Hindlimb muscle (tissue), 1 donor: ENCODE measurements around the gene PEPD. TPM values are rescaled to one million over a fixed set of nuclear protein-coding genes. Genes with fewer than 3 reads are reported as not detected.

Source experiments
- DNase-seq: peaks from one replicate; pipeline ENCODE4 v3.0.0-alpha.2; 2013
- polyA plus RNA-seq: library from polyadenylated mRNA; unstranded; fragments of 120-200 nt; gene quantifications from one replicate; pipeline ENCODE4 v1.2.1, GENCODE V29; 2013; ENCODE audit not compliant: insufficient read length

The PEPD gene
- polyA plus RNA-seq, 1 donor = 43.4 TPM

DNA sequence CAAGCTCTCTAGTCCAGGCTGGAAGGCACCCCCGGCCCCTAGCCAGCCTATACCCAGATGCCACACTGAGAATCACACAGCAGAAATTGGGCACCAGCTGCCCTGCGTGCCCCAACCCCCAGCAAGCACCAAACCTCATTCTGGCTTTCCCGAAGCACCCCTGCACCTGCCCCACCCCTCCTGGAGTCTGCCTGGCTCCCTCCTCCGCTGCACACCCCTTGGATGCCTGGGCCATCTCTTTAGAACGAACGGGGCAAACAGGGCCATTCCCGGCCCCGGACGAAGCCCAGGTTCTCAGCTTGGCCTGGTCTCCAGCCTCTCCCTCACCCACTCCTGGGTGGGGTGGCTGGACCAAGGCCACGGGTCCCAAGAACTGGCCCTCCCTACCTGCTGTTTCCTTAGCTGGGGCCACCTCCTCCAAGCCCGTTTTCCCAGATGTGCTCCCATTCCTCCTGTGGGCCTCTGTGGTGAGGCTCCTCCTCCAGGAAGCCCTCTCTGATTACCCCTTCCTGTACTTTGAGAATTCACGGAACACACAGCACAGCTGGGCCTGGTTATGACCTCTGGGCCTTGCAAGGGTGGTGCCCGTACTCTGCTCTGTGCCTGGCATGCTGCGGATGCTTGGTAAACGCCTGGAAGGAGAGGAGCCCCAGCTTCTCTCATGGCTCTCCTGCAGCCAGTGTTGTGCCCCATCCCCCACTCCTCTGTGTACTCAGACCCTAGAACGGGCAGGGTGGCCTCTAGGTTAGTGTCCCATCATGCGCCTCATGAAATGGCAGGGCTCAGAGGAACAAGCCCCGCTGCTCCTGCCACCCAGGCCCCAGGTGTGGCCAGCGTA, 126.6 kb downstream of the PEPD start:
- DNase-seq = no peak

DNA sequence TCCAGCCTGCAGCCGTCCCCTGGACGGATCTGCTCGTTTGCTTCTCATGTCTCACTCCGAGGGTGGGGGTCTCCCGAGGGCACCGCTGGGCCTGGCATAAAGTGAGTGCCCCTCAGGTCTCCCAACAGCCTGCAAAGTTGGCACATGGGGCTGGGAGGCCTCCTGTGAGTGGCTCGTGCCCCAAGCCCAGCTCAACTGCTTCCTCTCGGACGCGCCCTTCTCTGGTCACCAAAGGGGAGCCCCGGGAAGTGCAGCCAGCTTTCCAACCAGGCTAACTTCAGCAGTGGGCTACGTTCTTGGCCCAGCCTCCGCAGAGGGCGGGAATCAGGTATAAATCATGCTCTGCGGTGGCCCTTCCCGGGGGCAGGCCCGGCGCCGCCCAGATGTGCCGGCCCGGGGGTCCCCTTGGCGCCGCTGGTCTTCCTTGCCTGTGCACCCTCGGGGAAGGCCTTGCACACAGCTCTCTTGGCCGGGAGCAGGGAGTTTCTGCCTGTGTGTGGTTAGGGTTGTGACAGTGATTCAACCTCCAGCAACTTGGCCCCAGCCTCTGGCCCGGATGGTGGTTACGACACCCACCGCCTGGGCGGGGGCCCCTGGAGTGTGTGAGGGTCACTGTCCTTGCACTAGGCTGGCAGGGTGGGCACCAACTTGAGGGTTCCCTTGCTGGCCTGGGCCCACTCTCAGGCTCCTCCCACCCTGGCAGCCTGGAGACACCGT, 127.4 kb downstream of the PEPD start:
- no peak for DNase-seq

DNA sequence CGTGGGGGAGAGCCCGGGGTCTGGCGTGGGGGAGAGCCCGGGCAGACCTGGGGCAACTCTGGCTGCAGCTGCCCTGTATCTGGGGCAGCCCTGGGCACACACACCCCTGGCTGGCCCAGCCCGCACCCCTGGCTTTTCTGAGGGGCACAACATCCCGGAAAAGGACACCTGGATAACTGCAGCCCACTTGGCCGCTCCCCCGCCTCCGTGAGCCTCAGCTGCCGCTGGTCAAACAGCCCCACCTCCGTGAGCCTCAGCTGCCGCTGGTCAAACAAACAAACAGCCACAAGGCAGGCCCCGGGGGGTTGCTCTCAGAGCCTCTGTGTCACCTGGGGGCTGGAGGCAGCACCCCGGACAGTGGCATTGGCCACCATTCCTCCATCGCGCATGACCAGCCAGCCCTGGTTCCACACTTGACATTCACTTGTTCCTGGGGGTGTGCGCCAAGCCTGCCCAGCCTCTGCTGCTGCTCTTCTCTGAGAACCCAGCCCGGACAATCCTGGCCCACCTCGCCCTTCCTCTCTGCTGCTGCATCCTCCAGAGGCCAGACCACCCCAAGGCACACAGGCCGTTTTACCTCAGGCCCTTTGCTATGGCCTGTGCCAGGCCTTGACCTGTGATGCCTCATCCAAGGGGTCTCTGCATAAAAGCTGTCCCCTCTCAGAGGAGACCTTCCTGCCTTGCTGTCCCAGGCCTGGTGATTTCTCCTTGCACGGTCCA, 128.1 kb downstream of the PEPD start:
- DNase-seq = no peak

DNA sequence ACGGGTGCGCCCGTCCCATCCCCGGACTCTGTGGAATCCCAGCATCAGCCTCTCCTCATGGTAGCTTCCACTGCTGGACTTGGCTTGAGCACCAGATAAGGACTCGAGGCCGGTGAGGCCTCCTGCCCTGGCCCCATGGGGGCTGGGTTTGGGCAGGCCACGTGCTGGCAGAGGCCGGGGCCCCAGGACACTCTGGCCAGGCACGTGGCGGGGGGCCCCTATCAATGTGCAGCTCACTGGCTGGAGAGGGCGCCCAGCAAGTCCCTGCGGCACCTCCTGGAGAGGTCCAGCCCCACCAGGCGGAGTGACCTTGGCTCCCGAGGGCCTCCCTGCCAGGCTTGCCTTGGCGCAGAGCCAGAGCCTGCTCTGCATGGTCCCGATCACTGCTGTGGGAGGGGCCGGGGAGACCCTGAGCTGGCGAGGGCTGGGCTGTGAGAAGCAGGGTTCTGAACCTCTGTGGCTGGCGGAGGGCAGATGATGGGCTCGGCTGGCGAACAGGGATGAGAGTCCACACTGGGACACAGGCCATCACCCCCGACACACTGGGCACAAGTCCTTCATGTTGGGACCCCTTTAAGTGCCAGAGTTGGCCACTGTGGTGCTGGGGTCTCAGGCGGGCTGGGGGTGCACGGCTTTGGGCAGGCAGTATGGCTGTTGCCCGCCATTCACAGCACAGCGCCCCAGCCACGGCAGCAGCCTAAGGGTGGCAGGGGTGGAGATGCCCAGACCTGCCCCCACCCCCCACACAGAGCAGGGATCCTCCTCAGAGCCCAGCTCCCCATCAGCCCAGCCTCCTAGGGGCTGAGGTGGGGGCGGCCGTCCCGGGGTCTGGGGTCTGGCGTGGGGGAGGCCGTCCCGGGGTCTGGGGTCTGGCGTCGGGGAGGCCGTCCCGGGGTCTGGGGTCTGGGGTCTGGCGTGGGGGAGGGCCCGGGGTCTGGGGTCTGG, 129.0 kb downstream of the PEPD start:
- no peak for DNase-seq

DNA sequence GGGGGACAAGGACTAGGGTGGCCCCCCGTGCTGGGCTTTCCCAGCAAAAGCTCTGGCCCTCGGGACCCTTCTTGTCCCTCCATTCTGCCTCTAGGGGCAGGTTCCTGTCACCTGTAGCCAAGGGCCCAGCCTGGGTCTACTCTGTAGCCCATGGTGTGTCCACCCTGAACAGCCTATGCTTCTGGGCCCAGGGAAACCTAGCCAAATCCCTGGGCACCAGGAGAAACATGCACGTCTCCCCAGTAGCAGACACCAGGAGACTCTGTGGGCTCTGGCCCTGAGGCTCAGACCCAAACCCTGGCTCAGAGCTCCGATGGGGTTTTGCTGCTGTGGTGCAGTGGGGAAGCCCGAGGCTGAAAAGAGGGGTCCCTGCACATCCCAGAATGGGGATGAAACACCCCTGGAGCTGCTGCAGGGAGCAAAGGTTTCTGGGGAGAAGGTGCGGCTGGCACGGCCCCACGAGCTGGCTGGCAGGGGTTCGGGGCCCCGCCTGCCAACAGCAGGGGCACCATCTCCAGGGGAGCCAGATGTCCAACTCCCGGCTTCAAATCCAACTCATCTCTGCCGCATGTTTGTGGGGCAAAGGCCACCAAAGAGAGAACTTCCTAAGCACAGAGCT, 129.9 kb downstream of the PEPD start:
- no peak for DNase-seq

DNA sequence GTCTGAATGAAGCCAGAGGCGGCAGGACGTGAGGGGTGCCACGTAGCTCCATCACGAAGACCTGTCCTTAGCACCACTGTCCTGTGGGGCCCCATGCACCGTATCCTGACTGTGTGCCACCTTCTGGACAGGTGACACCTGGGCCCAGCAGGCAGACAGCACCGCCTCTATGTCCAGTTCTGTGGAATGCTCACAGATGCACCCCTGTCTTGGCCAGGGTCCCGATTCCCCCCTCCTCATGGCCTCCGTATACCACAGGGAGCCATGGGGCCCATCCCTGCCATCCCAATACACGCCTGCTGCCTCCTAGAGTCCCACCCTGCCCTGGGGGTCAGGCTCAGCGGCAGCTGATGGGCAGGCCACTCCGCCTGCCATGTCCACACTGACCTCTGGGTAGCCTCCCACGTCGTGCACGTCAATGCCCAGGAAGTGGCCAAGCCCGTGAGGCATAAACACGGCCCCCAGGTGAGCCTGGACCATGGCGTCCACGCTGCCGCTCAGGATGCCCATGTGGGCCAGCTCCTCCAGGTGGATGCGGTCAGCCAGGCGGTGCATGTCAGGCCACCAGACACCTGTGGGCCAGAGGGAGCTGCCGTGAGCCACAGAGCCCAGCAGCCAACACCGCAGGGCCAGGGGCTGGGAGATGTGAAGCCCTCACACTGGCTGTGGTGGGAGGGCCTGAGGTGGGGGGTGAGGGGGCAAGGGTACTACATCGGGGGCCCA, 130.5 kb downstream of the PEPD start:
- no peak for DNase-seq

DNA sequence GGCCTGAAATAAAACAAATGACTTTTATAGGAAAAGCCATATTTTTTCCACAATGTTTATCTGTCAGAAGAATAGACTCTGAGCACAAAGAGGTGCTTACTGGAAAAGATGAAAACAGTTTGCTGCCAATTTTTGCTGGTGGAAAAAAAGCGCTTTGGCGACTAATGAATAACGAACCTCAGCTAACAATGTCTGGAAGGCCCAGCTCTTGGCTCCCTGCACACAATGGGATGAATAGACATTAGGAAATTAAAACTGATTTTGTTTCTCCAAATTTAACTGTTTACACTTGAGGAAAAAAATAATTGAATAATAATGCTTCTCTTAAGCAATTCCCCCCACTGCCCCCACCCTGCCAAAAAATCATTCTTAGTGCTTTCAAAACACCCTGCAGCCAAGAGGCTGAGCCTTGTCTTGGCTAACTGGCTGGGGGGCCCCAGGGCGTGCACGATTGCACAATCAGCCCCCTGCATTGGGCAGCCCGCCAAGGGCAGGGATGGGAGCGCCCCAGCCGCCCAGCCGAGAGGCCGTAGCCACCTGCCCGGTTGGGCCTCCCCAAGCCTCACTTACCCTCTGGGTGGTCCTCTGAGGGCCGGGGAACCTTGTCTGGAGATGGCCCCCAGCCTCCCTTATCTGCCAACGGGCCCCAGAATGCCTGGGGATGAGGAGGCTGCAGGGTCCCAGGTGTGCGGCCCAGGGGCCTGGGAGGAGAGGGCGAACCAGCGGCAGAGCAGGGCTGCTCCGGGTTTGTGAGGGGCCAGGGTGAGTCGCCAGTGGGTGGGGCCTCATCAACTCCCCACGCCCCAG, 131.3 kb downstream of the PEPD start:
- peak; percentile 85 for DNase-seq

DNA sequence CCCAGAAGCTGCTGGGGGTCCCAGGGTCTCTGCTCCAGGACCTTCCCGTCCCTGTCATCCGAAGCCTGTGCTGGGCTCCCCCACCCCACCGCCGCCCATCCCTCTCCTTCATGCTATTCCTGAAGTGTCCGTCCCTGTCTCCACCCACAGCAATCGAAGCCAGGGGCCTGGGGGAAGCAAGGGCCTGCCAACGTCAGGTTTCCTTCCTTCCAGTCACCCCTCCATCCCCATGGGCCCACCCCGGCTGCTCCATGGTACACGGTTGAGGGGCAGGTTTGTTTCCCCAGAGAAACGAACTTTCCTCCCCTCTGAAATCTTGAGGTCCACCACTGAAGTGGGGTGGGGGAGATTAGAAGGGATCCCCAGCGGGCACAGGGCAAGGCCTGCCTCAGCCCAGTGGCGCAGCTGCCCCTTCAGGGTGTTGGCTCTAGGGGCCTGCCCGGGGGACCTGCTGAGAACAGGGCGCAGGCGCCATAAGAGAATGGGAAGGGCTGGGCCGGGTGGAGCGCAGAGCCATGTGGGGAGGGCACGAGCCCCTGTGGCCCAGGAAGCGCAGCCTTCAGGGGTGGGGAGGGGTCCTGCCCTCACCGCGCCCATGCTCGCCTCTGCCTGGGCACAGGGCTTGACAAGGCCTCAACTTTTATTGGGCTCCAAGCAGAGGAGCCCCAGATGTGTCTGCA, 132.0 kb downstream of the PEPD start:
- DNase-seq = no peak

DNA sequence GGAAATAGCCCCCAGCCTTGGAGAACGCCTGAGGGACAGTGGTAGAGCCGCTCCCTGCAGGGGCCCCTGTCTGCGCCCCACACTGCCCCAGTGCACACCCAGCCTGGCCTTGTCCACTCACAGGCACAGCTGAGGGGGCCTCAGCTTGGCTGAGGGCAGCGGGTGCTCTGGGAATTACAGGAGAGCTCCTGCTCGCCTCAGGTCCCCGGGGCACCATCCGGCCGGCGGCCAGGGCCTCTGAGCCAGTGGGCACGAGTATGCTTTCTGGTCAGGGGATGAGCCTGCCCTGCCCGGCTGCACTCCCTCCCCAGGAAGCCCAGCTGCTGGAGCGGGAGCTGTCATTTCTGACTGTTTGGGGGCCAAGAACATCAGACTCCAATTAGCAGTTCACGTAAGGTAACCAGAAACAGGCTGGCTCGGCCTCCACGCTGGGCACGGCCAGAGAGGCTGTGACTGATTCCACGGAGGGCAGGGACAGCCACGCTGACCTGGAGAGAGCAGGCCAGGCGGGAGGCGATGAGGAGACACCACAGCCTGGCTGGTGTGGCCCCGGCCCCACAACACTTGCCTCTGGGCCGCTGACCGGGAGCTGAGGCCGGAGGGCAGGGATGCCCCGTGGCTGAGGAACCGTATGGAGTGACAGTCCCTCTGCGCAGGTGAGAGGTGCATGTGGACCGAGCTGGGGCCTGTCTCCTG, 132.7 kb downstream of the PEPD start:
- DNase-seq = no peak

DNA sequence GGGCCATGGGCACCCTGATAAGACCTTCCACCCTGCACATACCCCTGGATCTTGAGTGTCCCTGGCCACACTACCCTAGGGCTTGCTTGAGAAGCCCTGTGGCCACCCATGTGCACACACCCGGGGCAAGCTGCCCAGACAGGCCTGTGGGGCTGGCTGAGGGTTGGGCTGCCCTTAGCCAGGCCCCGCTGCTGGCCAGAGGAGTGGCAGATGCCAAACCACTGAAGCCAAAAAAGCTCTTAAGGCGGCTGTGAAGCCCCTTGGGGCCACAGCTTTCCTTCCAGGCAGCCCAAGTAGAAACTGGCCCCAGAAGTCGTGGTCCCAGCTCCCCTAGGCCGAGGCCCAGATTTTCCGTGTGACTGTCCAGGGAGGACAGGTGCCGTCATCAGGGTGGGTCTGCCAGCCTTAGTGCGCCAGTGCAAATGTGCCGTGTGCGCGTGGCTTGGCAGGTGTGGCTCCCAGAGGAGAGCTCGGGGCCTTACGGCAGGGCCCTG, 133.3 kb downstream of the PEPD start:
- DNase-seq = no peak

DNA sequence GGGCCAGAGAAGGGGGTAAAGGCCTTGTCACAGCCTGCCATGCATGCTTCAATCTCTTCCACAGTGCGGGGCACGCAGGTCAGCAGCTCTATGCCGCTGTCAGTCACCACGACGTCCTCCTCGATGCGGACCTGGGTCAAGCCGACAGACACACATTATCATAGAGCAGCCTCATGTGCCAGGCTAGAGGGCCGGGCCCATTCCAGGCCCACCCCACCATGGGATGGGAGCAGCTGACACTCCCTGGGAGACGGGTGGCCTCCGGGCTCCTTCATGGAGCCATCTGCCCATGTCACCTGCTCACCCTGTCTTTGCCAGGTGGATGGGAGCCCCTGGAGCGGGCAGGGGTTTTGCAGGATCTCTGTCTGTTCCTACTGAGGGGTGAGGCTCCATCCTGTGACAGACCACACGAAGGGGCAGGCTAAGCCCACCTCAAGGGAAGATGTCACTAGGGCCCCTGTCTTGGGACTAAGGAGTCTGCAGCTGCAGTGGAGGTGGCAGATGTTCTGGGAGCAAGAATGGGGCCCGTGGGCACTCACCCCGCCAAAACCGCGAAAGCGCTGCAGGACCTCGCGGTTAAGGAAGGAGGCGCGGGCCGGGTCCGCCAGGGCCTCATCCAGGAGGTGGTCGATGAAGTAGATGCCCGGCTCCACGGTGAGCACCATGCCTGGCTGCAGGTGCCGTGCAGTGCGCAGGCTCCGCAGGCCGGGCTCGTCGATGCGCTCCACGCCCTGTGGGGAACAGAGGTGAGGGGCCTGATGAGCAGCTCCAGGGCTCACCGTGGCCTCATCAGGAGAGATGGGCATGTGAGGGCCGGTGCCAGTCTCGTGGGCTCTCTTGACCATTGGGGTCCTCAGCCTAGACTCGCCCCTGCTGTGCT, 134.0 kb downstream of the PEPD start:
- DNase-seq = no peak

DNA sequence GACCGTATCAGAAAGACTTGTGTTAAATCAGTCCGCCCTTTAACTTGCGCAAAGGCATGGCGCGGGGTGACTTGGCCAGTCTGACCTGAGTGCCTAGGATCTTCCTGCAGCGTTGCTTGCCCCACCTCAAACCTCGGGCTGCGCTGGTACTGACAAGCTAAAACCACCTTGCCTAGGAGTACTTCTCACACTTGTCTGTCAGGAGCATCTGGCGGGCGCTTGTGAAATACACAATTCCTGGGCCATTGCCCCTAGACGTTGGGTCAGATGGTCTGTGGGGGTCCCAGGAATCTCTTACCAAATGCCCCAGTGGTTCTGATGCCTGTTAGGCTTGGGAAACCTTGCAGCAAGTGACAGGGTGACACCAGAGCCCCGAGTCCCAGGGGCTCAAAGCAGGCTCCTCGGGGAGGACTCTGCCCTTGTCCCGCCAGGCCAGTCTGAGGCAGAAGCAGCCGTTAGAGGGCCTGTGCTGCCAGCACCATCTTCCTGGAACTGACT, 135.2 kb downstream of the PEPD start:
- DNase-seq = no peak

DNA sequence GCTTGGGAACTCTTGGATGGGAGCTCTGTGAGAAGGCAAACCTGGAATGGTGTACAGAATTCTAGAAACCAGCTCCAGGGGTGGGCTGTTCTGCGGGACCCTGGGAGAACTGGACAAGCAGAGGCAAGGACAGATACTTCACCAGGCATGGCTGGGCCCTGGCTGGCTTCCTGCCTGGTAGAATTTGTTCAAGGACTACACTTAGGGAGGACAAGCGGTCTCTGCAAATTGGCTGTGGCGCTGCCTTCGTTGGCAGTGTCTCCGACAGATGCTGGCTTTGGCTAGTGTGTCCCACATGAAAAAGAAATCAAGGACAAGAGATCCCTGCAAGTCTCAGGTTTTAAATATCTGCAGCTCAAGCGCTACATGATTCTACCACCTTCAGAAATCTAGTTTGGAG, 135.6 kb downstream of the PEPD start:
- DNase-seq = no peak

DNA sequence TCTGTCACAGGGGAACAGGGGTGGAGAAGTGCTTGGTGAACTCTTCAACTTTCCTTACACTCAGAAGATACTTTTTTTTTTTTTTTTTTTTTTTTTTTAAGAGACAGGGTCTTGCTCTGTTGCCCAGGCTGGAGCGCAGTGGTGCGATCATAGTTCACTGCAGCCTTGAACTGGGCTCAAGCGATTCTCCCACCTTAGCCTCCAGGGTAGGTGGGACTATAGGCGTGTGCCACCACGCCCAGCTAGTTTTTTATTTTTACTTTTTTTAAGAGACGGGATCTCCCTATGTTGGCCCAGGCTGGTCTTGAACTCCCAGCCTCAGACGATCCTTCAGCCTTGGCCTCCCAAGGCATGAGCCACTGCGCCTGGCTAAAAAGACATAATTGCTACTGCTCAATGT, 136.6 kb downstream of the PEPD start:
- DNase-seq = no peak

DNA sequence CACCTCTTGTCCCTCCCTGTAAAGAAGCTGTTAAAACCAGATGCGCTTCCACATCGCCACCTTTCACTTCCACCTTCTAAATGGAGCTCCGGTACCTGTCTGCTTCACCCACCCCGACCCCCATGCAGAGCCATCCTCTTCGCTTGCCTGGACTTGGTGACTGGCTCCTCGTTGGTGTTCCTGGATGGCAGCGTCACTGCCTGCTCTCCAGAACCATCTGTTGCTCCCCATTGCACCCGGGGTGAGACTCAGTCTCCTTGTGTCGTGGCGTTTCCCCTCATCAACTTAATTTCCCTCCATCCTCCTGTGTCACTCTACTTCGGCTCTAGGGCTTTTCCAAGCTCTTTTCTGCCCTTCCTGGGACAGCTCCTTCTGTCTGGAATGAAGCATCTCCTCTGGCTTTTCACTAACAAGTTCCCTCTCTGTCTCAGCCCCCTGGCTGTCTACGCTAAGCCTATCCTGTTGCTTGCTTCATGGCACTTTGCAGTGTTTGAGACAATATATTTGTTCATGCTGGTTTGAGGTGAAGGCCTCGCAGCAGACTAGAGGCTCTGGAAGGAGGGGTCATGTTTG, 137.8 kb downstream of the PEPD start:
- no peak for DNase-seq

DNA sequence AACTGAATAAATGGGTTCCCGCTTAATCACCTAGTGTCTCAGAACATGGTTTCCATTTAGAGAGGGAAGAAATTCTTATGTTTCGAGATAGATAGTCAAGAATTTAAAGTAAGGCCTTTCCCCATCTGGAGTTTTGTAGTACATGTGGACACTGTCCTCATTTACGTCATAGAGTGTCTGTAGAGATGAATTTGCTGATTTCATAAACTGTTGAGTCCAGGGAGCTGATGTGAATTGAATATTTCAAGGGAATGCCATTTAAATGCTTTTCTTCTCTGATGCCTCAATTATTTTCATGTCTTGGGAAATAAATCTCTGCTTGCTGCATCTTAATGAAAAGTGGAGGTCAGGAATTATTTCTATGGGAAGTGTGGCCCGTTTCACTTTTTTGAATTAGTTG, 138.6 kb downstream of the PEPD start:
- DNase-seq = no peak

DNA sequence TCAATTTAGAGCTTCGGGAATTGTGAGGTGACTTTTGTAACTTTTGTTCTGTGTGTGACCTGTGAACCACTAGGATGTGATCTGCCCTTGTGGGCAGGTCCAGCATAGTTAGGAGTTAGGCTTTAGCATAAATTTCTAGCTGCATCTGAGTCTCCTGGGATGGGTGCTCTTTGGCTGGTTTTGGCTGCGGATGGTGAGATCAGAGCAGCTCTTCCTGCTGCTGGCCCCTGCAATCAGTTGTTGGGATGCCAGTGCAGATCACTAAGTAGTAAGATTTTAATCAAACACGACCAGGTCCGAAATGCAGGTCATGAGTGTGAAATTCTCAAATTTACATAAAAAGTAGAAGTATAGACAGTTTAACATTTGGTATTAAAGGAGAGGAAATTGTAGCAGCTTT, 139.6 kb downstream of the PEPD start:
- DNase-seq = no peak
